Activated CD4-positive, alpha-beta T cell treated with anti-CD3 and anti-CD28 coated beads, Interleukin-2, amount 50 U/mL, for 1 hour (primary cell): ENCODE measurements around the gene SLC6A19.

Source experiments
- DNase-seq: peaks from one replicate; pipeline ENCODE4 v3.0.0-alpha.2; 2020

The SLC6A19 gene

GRCh38 chr5:1211701-1212100 lies 10.3 kb downstream of the SLC6A19 start:
- DNase-seq, result no peak

GRCh38 chr5:1212271-1212670 lies 10.9 kb downstream of the SLC6A19 start:
- DNase-seq, result no peak

GRCh38 chr5:1212881-1213280 lies 11.5 kb downstream of the SLC6A19 start:
- no peak for DNase-seq

- DNase-seq, result no peak
These were observed 12.2 kb downstream of the SLC6A19 start for GRCh38 chr5:1213508-1214162.

- DNase-seq, result no peak
These were observed 13.0 kb downstream of the SLC6A19 start for GRCh38 chr5:1214163-1214935.

GRCh38 chr5:1214936-1215220 lies 13.5 kb downstream of the SLC6A19 start:
- DNase-seq, result no peak

- DNase-seq, result no peak
These were observed 14.1 kb downstream of the SLC6A19 start for GRCh38 chr5:1215320-1216096.

- no peak for DNase-seq
These were observed 15.0 kb downstream of the SLC6A19 start for GRCh38 chr5:1216211-1216917.

- no peak for DNase-seq
These were observed 15.5 kb downstream of the SLC6A19 start for GRCh38 chr5:1216918-1217295.

GRCh38 chr5:1217596-1218206 lies 16.3 kb downstream of the SLC6A19 start:
- no peak for DNase-seq

- DNase-seq, result no peak
These were observed 17.1 kb downstream of the SLC6A19 start for GRCh38 chr5:1218351-1219080.

GRCh38 chr5:1219098-1219767 lies 17.8 kb downstream of the SLC6A19 start:
- no peak for DNase-seq

GRCh38 chr5:1219768-1220100 lies 18.3 kb downstream of the SLC6A19 start:
- DNase-seq, result no peak

- no peak for DNase-seq
These were observed 19.0 kb downstream of the SLC6A19 start for GRCh38 chr5:1220351-1220750.

- no peak for DNase-seq
These were observed 19.4 kb downstream of the SLC6A19 start for GRCh38 chr5:1220831-1221230.

- DNase-seq, result no peak
These were observed 20.3 kb downstream of the SLC6A19 start for GRCh38 chr5:1221721-1222120.

GRCh38 chr5:1222147-1222546 lies 20.8 kb downstream of the SLC6A19 start:
- DNase-seq, result no peak

GRCh38 chr5:1222621-1223277 lies 21.4 kb downstream of the SLC6A19 start:
- DNase-seq, result no peak

- no peak for DNase-seq
These were observed 21.9 kb downstream of the SLC6A19 start for GRCh38 chr5:1223278-1223670.

- no peak for DNase-seq
These were observed 23.2 kb downstream of the SLC6A19 start for GRCh38 chr5:1224631-1225030.

GRCh38 chr5:1225081-1225480 lies 23.7 kb downstream of the SLC6A19 start, which contains the start of gene SLC6A18:
Gene SLC6A18, plus strand, starts transcription at chr5:1225381. Its CDS starts 97 bp downstream, at chr5:1225478.
- DNase-seq, result no peak
